PC-3 (cell line): ENCODE data around the gene ECHDC3. TPM values are rescaled to one million over a fixed set of nuclear protein-coding genes. Genes with fewer than 3 reads are reported as not detected.

Experiments used
- ATAC-seq: fragments of 200-7000 bp; cut with Tn5 transposase; 2 replicates; pipeline ENCODE4 v1.9.1; 2020; ENCODE audit warnings: mild to moderate bottlenecking, moderate library complexity
- BruUV-seq: library from RNA; stranded (reverse); fragments of 400-500 nt; replicated peaks from 2 replicates; lab custom pipeline; 2021; lab: Mats Ljungman, UMichigan
- CTCF ChIA-PET: fragments of 300-600 bp; sonication (Branson Sonifier 250); formaldehyde crosslinking; loops from one replicate; lab custom pipeline; 2022; ENCODE audit warnings: antibody characterized with exemption; lab: Charles Lee
- POLR2A ChIA-PET: fragments of 300-600 bp; sonication (Branson Sonifier 250); formaldehyde crosslinking; loops from one replicate; lab custom pipeline; 2022; ENCODE audit warnings: antibody characterized with exemption; ENCODE audit not compliant: unreplicated experiment; lab: Charles Lee
- DNase-seq: peaks from one replicate; pipeline ENCODE4 v3.0.0-alpha.2; 2015
- H2AFZ ChIP-seq: fragments of 300-600 bp; sonication (generic); 2 replicates; pipeline ENCODE4 v1.6.0; 2016; ENCODE audit warnings: antibody characterized with exemption, low read length
- H3F3A ChIP-seq: fragments of 300-600 bp; sonication (generic); one replicate; pipeline ENCODE4 v1.6.0; 2017; ENCODE audit warnings: antibody characterized with exemption, low read length, control low read depth, mild to moderate bottlenecking; ENCODE audit not compliant: unreplicated experiment
- H3K27ac ChIP-seq: fragments of 300-600 bp; sonication (generic); 2 replicates; pipeline ENCODE4 v1.5.1; 2016; ENCODE audit warnings: mild to moderate bottlenecking, low read length
- H3K27me3 ChIP-seq: fragments of 300-600 bp; sonication (generic); 2 replicates; pipeline ENCODE4 v1.6.1; 2016; ENCODE audit warnings: low read length, mixed read lengths
- H3K36me3 ChIP-seq: fragments of 300-600 bp; sonication (generic); 2 replicates; pipeline ENCODE4 v1.6.1; 2016; ENCODE audit warnings: low read depth, mixed run types, low read length, mixed read lengths
- H3K4me1 ChIP-seq: fragments of 300-600 bp; sonication (generic); 2 replicates; pipeline ENCODE4 v1.5.1; 2016; ENCODE audit warnings: low read length; ENCODE audit not compliant: insufficient read depth
- H3K4me2 ChIP-seq: fragments of 300-600 bp; sonication (generic); 2 replicates; pipeline ENCODE4 v1.6.0; 2016; ENCODE audit warnings: low read length
- H3K4me3 ChIP-seq: fragments of 300-600 bp; sonication (generic); 2 replicates; pipeline ENCODE4 v1.5.1; 2016; ENCODE audit warnings: mild to moderate bottlenecking, low read length, mixed read lengths
- H3K79me2 ChIP-seq: fragments of 300-600 bp; sonication (generic); 2 replicates; pipeline ENCODE4 v1.6.1; 2017; ENCODE audit warnings: low read length, mixed read lengths
- H3K9ac ChIP-seq: fragments of 300-600 bp; sonication (generic); 2 replicates; pipeline ENCODE4 v1.6.0; 2016; ENCODE audit warnings: mild to moderate bottlenecking, low read length
- H3K9me2 ChIP-seq: fragments of 300-600 bp; sonication (generic); replicated peaks from 2 replicates; pipeline ENCODE4 v1.6.1; 2016; ENCODE audit warnings: mixed run types, low read length, mixed read lengths
- H3K9me3 ChIP-seq: fragments of 300-600 bp; sonication (generic); 2 replicates; pipeline ENCODE4 v1.6.1; 2016; ENCODE audit warnings: low read length, mixed read lengths
- H4K20me1 ChIP-seq: fragments of 300-600 bp; sonication (generic); 2 replicates; pipeline ENCODE4 v1.6.1; 2016; ENCODE audit warnings: low read length, mixed read lengths
- CTCF ChIP-seq: fragments of 300-600 bp; sonication (generic); conservative IDR thresholded peaks from 2 replicates; pipeline ENCODE4 v1.5.1; 2017; ENCODE audit warnings: antibody characterized with exemption, low read depth, mild to moderate bottlenecking, low read length
- EZH2 ChIP-seq: fragments of 300-600 bp; sonication (generic); IDR thresholded peaks from one replicate; pipeline ENCODE4 v1.6.1; 2017; ENCODE audit warnings: antibody characterized with exemption, mild to moderate bottlenecking, low read length; ENCODE audit not compliant: unreplicated experiment
- EZH2phosphoT487 ChIP-seq: fragments of 300-600 bp; sonication (generic); IDR thresholded peaks from 2 replicates; pipeline ENCODE4 v1.6.1; 2018; ENCODE audit warnings: mild to moderate bottlenecking, antibody characterized with exemption, low read length, borderline replicate concordance
- intact Hi-C: fragments of 100-400 bp; cut with micrococcal nuclease; formaldehyde crosslinking; loops from 2 replicates; pipeline ENCODE4 v1.9.0; 2023
- total RNA-seq: library from RNA; depleted of rRNA; stranded (reverse); fragments of >200 nt; gene quantifications from 2 replicates; pipeline ENCODE4 v1.2.3, GENCODE V29; 2014

Gene ECHDC3
- total RNA-seq, 1 experiment from 2014 or later: not detected

DNA sequence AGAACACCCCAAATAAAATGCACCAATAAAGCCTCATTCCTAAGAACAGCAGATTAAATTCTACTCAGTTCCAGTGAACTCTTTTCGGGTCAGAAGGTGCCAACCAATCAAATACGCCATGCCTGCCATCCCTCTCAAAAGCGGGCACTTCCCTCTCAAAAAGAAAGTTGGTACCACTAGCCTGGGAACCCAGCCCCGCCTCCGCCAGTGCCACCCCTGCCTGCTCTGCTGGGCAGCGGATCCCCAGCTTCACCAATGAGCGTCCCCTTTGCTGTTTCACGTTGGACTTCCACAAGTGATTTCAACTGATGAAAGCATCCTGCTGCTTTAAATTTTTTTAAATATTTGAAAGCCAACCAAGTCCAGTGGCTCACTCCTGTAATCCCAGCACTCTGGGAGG, 47.8 kb downstream of the ECHDC3 start:
- ChIA-PET CTCF (no interaction called here), POLR2A (no interaction called here)
- no peak overlapping the region for H3K9ac ChIP-seq
- no peaks in the 10 kb centered on the region for H3K9me3 ChIP-seq
- no peak for DNase-seq
- H3K4me2 ChIP-seq: no peak overlapping the region
- BruUV-seq: no TSS peak
- no peaks in the 10 kb centered on the region for H3K27me3 ChIP-seq
- no peaks in the 10 kb centered on the region for H3K9me2 ChIP-seq
- H3K79me2 ChIP-seq: no peaks in the 10 kb centered on the region
- intact Hi-C loops: no loop called here
- no peak overlapping the region for H3K4me3 ChIP-seq
- H3K4me1 ChIP-seq: peaks cover 15% of the 10 kb centered on the region
- H3K27ac ChIP-seq: no peak overlapping the region
- no peak for ATAC-seq
- H4K20me1 ChIP-seq: no peaks in the 10 kb centered on the region
- H2AFZ ChIP-seq: no peak overlapping the region
- H3K36me3 ChIP-seq: no peaks in the 10 kb centered on the region
- TF ChIP-seq EZH2phosphoT487 (no peak), CTCF (no peak), EZH2 (no peak)
- no peaks in the 10 kb centered on the region for H3F3A ChIP-seq

DNA sequence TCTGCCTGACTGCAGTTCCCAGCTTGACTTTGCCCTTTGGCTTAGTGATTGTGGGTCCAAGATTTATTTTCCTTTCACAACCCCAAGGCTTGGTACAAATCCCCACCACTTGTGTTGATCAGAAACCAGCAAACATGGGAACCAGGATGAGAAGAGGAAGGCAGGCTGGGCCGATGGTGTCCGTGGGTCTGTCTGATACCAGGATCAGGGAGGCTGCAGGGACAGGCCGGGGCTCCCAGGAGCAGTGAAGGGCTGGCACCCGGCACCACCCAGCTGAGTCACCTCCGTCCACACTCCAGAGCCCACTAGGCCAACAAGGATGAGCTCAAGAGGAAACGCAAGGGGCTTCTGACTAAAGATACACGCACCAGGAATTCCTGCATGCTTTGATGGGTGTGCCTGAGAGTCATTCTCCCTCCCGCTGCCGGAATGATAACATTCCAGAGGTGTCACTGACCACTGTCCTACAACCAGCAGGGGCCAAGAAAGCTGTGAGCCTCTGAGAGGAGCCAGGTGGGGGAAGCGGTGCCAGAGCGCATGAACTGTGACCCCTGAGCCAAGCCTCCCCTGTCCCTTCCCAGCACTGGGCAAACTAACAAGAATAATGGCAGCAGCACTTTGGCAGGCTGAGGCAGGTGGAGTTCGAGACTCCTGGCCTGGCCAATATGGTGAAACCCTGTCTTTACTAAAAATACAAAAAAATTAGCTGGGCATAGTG, 51.7 kb downstream of the ECHDC3 start:
- H2AFZ ChIP-seq: peak overlapping the region; percentile 11; the same call in 1 of the 2 replicates
- H3K4me2 ChIP-seq: peak overlapping the region; percentile 59
- no peaks in the 10 kb centered on the region for H3K27me3 ChIP-seq
- H3K4me3 ChIP-seq: no peak overlapping the region
- CTCF ChIA-PET: interaction anchor here (0.9 to 1.2 kb wide), 4 partner anchors 11 to 34 kb away, joined by 3 to 9 read pairs (median 4); no protein-coding TSS in a partner anchor
- H3K36me3 ChIP-seq: no peaks in the 10 kb centered on the region
- POLR2A ChIA-PET: interaction anchor here (0.6 to 0.9 kb wide), 5 partner anchors 11 to 110 kb away, joined by 3 to 9 read pairs (median 5); no protein-coding TSS in a partner anchor
- H3K9ac ChIP-seq: peak overlapping the region; percentile 61
- TF ChIP-seq CTCF: no peak
- TSS peak; percentile 77 for BruUV-seq
- ATAC-seq (peak; percentile 98), DNase-seq (peak; percentile 89)
- H3K4me1 ChIP-seq: peaks cover 15% of the 10 kb centered on the region
- H3K9me2 ChIP-seq: no peaks in the 10 kb centered on the region
- no peaks in the 10 kb centered on the region for H4K20me1 ChIP-seq
- H3F3A ChIP-seq: no peaks in the 10 kb centered on the region
- no peaks in the 10 kb centered on the region for H3K9me3 ChIP-seq
- intact Hi-C loops: no loop called here
- no peaks in the 10 kb centered on the region for H3K79me2 ChIP-seq
- H3K27ac ChIP-seq: peak overlapping the region; percentile 89

GRCh38 chr10:11794566-11794965, 52.4 kb downstream of the ECHDC3 start:
- no peak overlapping the region for H3K4me3 ChIP-seq
- intact Hi-C loops: no loop called here
- peaks cover 15% of the 10 kb centered on the region for H3K4me1 ChIP-seq
- no peaks in the 10 kb centered on the region for H3F3A ChIP-seq
- ChIA-PET CTCF (interaction anchor here (1.0 to 1.2 kb wide), 3 partner anchors 23 to 33 kb away, joined by 3 to 5 read pairs (median 3); no protein-coding TSS in a partner anchor), POLR2A (interaction anchor here (0.6 kb wide), 1 partner anchor 109 kb away, joined by 9 read pairs; no protein-coding TSS in a partner anchor)
- H3K36me3 ChIP-seq: no peaks in the 10 kb centered on the region
- ATAC-seq: no peak
- DNase-seq: no peak
- no peaks in the 10 kb centered on the region for H3K27me3 ChIP-seq
- no peak for TF ChIP-seq EZH2phosphoT487
- no peak for TF ChIP-seq EZH2
- TF ChIP-seq CTCF: no peak
- no peaks in the 10 kb centered on the region for H4K20me1 ChIP-seq
- no peak overlapping the region for H3K4me2 ChIP-seq
- no peak overlapping the region for H3K9ac ChIP-seq
- H3K79me2 ChIP-seq: no peaks in the 10 kb centered on the region
- no peaks in the 10 kb centered on the region for H3K9me3 ChIP-seq
- no peaks in the 10 kb centered on the region for H3K9me2 ChIP-seq
- H3K27ac ChIP-seq: peak overlapping the region; percentile 89
- H2AFZ ChIP-seq: no peak overlapping the region
- BruUV-seq: no TSS peak
